Left ventricle myocardium inferior (tissue), 1 donor: Measurements from ENCODE around the gene TBX1. TPM values are rescaled to one million over a fixed set of nuclear protein-coding genes. Genes with fewer than 3 reads are reported as not detected.

ENCODE experiments used
- DNase-seq: peaks from one replicate; pipeline ENCODE4 v3.0.0-alpha.2; 2020
- H3K27ac ChIP-seq: fragments of 200-600 bp; replicated peaks from 2 replicates; pipeline ENCODE4 v1.8.0; 2021
- H3K27me3 ChIP-seq: fragments of 200-600 bp; 2 replicates; pipeline ENCODE4 v1.8.0; 2021; ENCODE audit warnings: low read depth
- H3K36me3 ChIP-seq: fragments of 200-600 bp; 2 replicates; pipeline ENCODE4 v1.8.0; 2021
- H3K4me1 ChIP-seq: fragments of 200-600 bp; 2 replicates; pipeline ENCODE4 v1.8.0; 2021
- H3K4me3 ChIP-seq: fragments of 200-600 bp; 2 replicates; pipeline ENCODE4 v1.8.0; 2021; ENCODE audit warnings: mild to moderate bottlenecking, moderate library complexity
- H3K9me3 ChIP-seq: fragments of 200-600 bp; replicated peaks from 2 replicates; pipeline ENCODE4 v1.8.0; 2021
- CTCF ChIP-seq: fragments of 200-600 bp; IDR thresholded peaks from 2 replicates; pipeline ENCODE4 v1.8.0; 2021; ENCODE audit warnings: antibody characterized with exemption, mild to moderate bottlenecking, borderline replicate concordance
- intact Hi-C: fragments of 100-400 bp; cut with micrococcal nuclease; formaldehyde crosslinking; loops from one replicate; pipeline ENCODE4 v1.11.0; 2022
- total RNA-seq: library from RNA; stranded (reverse); fragmentation: NEBNext Ultra II Directional; extraction: Animal tissue kit (Norgen Biotek cat#: 25700); gene quantifications from one replicate; pipeline ENCODE4 v1.2.1, GENCODE V29; 2021
- donor health status: DM: no; HTN: yes; CAD: no; lungs with severe emphysema.

The TBX1 gene
- total RNA-seq, 1 donor from 2014 or later: 8.0 TPM

GRCh38 chr22:19810381-19811201 lies 50.0 kb downstream of the TBX1 start:
- H3K9me3 ChIP-seq: no peaks in the 10 kb centered on the region
- no peaks in the 10 kb centered on the region for H3K36me3 ChIP-seq
- no peak for DNase-seq
- H3K4me3 ChIP-seq: no peak overlapping the region
- H3K27ac ChIP-seq: no peak overlapping the region
- no peak for TF ChIP-seq CTCF
- H3K27me3 ChIP-seq: no peaks in the 10 kb centered on the region
- intact Hi-C loops: no loop called here
- H3K4me1 ChIP-seq: peaks cover 6% of the 10 kb centered on the region

GRCh38 chr22:19811211-19811621 lies 50.6 kb downstream of the TBX1 start:
- Histone ChIP-seq H3K9me3 (no peaks in the 10 kb centered on the region), H3K36me3 (no peaks in the 10 kb centered on the region), H3K4me1 (peaks cover 6% of the 10 kb centered on the region), H3K27ac (no peak overlapping the region), H3K27me3 (no peaks in the 10 kb centered on the region), H3K4me3 (no peak overlapping the region)
- intact Hi-C loops: no loop called here
- no peak for DNase-seq
- no peak for TF ChIP-seq CTCF

GRCh38 chr22:19811811-19812771 lies 51.5 kb downstream of the TBX1 start:
- intact Hi-C loops: no loop called here
- Histone ChIP-seq H3K27ac (no peak overlapping the region), H3K4me1 (peaks cover 6% of the 10 kb centered on the region), H3K4me3 (no peak overlapping the region), H3K36me3 (no peaks in the 10 kb centered on the region), H3K9me3 (no peaks in the 10 kb centered on the region), H3K27me3 (no peaks in the 10 kb centered on the region)
- no peak for DNase-seq
- no peak for TF ChIP-seq CTCF

GRCh38 chr22:19812910-19813309 lies 52.3 kb downstream of the TBX1 start:
- TF ChIP-seq CTCF: no peak
- no peaks in the 10 kb centered on the region for H3K9me3 ChIP-seq
- intact Hi-C loops: no loop called here
- H3K4me3 ChIP-seq: no peak overlapping the region
- DNase-seq: no peak
- H3K4me1 ChIP-seq: peaks cover 6% of the 10 kb centered on the region
- H3K27me3 ChIP-seq: no peaks in the 10 kb centered on the region
- no peaks in the 10 kb centered on the region for H3K36me3 ChIP-seq
- H3K27ac ChIP-seq: no peak overlapping the region

GRCh38 chr22:19814428-19814827 lies 53.9 kb downstream of the TBX1 start:
- Histone ChIP-seq H3K36me3 (no peaks in the 10 kb centered on the region), H3K4me1 (peaks cover 3% of the 10 kb centered on the region), H3K9me3 (no peaks in the 10 kb centered on the region), H3K4me3 (no peak overlapping the region), H3K27me3 (no peaks in the 10 kb centered on the region), H3K27ac (no peak overlapping the region)
- DNase-seq: no peak
- no peak for TF ChIP-seq CTCF
- intact Hi-C loops: no loop called here
